T-cell (primary cell): ENCODE data around the gene E2F3. TPM values are rescaled to one million over a fixed set of nuclear protein-coding genes. Genes with fewer than 3 reads are reported as not detected.

Experiments
- ATAC-seq, 4 experiments: fragments of 200-7000 bp in 3 of 4; fragments of 150-1000 bp in 1 of 4; cut with Tn5 transposase; replicated peaks in 1 of 4; 1 replicate in 3 of 4; 2 replicates in 1 of 4; pipeline ENCODE4 v1.10.0; 2021; ENCODE audit warnings: moderate library complexity in 3 of 4, mild to moderate bottlenecking in 2 of 4, moderate number of reproducible peaks in 1 of 4
- CTCF ChIA-PET, 2 donors: fragments of 300-600 bp; sonication (Branson Sonifier 250); formaldehyde crosslinking; loops; one replicate each; lab custom pipeline; 2022; ENCODE audit warnings: antibody characterized with exemption in 2 of 2; lab: Charles Lee
- POLR2A ChIA-PET, 2 donors: fragments of 300-600 bp; sonication (Branson Sonifier 250); formaldehyde crosslinking; loops; one replicate each; lab custom pipeline; 2022; ENCODE audit warnings: antibody characterized with exemption in 2 of 2; lab: Charles Lee
- DNase-seq, 35 experiments: peaks; one replicate each; pipeline versions ENCODE4 v3.0.0 to v3.0.0-alpha.2; 2013 to 2023
- H3K27ac ChIP-seq: one replicate; pipeline ENCODE4 v1.5.1; 2013; ENCODE audit warnings: low read length
- H3K27me3 ChIP-seq, 2 experiments: replicated peaks in 1 of 2; 1 replicate in 1 of 2; 2 replicates in 1 of 2; pipeline versions ENCODE4 v1.6.1 to v1.7.0; 2013; ENCODE audit warnings: low read length in 1 of 2, mixed read lengths in 1 of 2; ENCODE audit not compliant: control insufficient read depth in 2 of 2, insufficient read depth in 2 of 2; ENCODE audit errors: extremely low read depth in 1 of 2
- H3K36me3 ChIP-seq, 2 donors: 1 replicate in 1 of 2; 2 replicates in 1 of 2; pipeline versions ENCODE4 v1.6.1 to v1.7.0; 2013; ENCODE audit warnings: low read length in 1 of 2; ENCODE audit not compliant: control insufficient read depth in 2 of 2, insufficient read depth in 1 of 2; ENCODE audit errors: extremely low read depth in 1 of 2
- H3K4me1 ChIP-seq, 2 experiments: 1 replicate in 1 of 2; 2 replicates in 1 of 2; pipeline versions ENCODE4 v1.6.1 to v1.7.0; 2013; ENCODE audit warnings: low read length in 2 of 2, mixed read lengths in 1 of 2; ENCODE audit not compliant: insufficient read depth in 2 of 2, control insufficient read depth in 1 of 2; ENCODE audit errors: extremely low read depth in 1 of 2
- H3K4me3 ChIP-seq, 2 donors: 1 replicate in 1 of 2; 2 replicates in 1 of 2; pipeline versions ENCODE4 v1.5.1 to v1.7.0; 2013; ENCODE audit warnings: mild to moderate bottlenecking in 2 of 2, low read length in 1 of 2, moderate library complexity in 1 of 2; ENCODE audit not compliant: control insufficient read depth in 1 of 2; ENCODE audit errors: extremely low read depth in 1 of 2
- H3K9me3 ChIP-seq: 2 replicates; pipeline ENCODE4 v1.7.0; 2013
- H3K27ac Mint-ChIP-seq, 2 donors: one replicate each; pipeline ENCODE4 v1.8.0; 2020 to 2021; ENCODE audit warnings: mild to moderate bottlenecking in 2 of 2, mixed read lengths in 2 of 2
- H3K27me3 Mint-ChIP-seq, 2 donors: one replicate each; pipeline ENCODE4 v1.8.0; 2021 to 2022; ENCODE audit warnings: mixed read lengths in 2 of 2
- H3K36me3 Mint-ChIP-seq: one replicate; pipeline ENCODE4 v1.8.0; 2021; ENCODE audit warnings: mixed read lengths
- H3K4me1 Mint-ChIP-seq, 3 donors: one replicate each; pipeline ENCODE4 v1.8.0; 2020 to 2022; ENCODE audit warnings: mixed read lengths in 3 of 3, mild to moderate bottlenecking in 1 of 3
- H3K4me3 Mint-ChIP-seq, 3 donors: one replicate each; pipeline ENCODE4 v1.8.0; 2020 to 2022; ENCODE audit warnings: mild to moderate bottlenecking in 3 of 3, mixed read lengths in 3 of 3, moderate library complexity in 3 of 3
- H3K9me3 Mint-ChIP-seq, 3 donors: one replicate each; pipeline ENCODE4 v1.8.0; 2020 to 2022; ENCODE audit warnings: mixed read lengths in 3 of 3
- WGBS: methylation state at CpG from one replicate; pipeline ENCODE4 v1.1.5; 2013; ENCODE audit warnings: missing lambda C conversion rate; ENCODE audit not compliant: insufficient coverage; 5-methylcytosine and 5-hydroxymethylcytosine counted together
- total RNA-seq, 35 experiments: library from RNA in 6 of 35; stranded (reverse) in 6 of 35; fragments of 120-200 nt in 1 of 35; gene quantifications; one replicate each; pipeline versions ENCODE4 v1.2.1 to v1.2.4 and lab custom pipeline; 2013 to 2026

E2F3 gene
- 10 to 100 TPM in 4 of 5 donors, 1 to 10 TPM in 1; 9.6 to 28.2 (median 23.1) TPM for total RNA-seq
- total RNA-seq (2013): 12.5 TPM
- total RNA-seq (lab: John Stamatoyannopoulos, UW): 10.9 to 102 (median 30.4) reads per million in 29 experiments

DNA sequence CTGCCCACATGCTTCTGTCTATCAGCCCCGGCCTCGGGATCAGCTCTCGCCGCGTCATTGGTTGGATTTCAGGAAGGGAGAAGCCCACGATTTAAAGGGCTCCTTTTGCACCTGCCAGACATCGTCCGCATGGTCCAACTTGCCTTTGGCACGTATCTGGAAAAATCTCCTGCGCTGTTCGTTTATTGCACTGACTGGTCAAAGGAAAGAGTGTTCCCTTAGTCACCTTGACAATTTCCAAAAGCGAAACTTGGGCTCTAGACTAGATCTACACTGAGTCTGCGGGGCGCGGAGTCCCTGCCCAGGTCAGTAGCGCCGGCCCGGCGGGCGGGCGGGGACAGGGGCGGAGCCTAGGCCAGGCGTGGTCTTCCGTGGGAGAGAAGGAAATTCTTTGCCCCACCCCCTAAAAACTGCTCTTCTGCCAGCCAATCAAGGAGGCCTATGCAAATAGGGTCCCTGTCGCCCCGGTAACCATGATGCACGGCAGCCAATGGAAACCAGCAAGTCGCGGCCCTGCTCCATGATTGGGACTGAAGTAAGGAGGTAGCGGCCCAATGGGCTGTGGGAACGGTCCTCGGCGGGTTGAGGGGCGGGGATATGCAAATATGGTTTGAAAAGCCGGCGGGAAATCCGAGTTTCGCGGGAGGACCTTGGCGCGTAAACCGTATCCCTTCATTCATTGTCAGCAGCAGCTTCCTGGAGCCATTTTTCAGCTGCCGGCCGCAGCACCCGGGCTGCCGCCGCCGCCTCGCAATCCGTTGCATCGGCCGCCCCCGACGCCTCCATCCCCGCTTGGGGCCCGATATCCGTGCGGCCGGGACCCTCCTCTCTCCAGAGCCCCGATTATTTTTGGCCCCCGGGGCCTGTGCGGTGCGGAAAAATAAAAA is at the start of gene E2F3:
Gene E2F3 (plus strand): TSS at position 675 of the 887 bp plus-strand sequence. CDS start 354 bp downstream, outside the sequence.
- Histone ChIP-seq H3K27ac (peak within 1 kb of the TSS; percentile 21), H3K27me3 (no peaks in the 10 kb centered on the region), H3K9me3 (no peaks in the 10 kb centered on the region), H3K36me3 (peaks cover 0 to 2% of the 10 kb centered on the region in 2 donors), H3K4me1 (peaks cover 19 to 26% of the 10 kb centered on the region in 2 experiments), H3K4me3 (peak within 1 kb of the TSS; percentile 67 to 92)
- Mint-ChIP-seq H3K27me3 (no peaks in the 10 kb centered on the region), H3K4me1 (peaks cover 34 to 37% (median 35%) of the 10 kb centered on the region in 3 donors), H3K36me3 (peaks cover 3% of the 10 kb centered on the region), H3K27ac (peak within 1 kb of the TSS; percentile 81 to 84), H3K4me3 (peak within 1 kb of the TSS; percentile 96 to 100 (median 98)), H3K9me3 (no peaks in the 10 kb centered on the region)
- peak; percentile 84 to 87 (median 86) for ATAC-seq
- peak; percentile 96 to 100 (median 99) for DNase-seq
- ChIA-PET POLR2A (interaction anchor here in 1 of 2 donors (0.6 to 1.6 kb wide), 2 partner anchors 82 to 132 kb away, joined by 8 to 12 read pairs; no protein-coding TSS in a partner anchor), CTCF (interaction anchor here (1.5 to 2.5 kb wide), 2 partner anchors 82 to 109 kb away, joined by 3 to 7 read pairs; no protein-coding TSS in a partner anchor)
- under 1% methylated on average over 33 of the region's 63 CpGs for WGBS

GRCh38 chr6:20352346-20352745 is 49.3 kb upstream of the E2F3 start:
- Mint-ChIP-seq H3K36me3 (peaks cover 8% of the 10 kb centered on the region), H3K27me3 (no peaks in the 10 kb centered on the region), H3K4me3 (no peak overlapping the region), H3K4me1 (peaks cover 0 to 6% (median 3%) of the 10 kb centered on the region in 3 donors), H3K9me3 (peaks cover 0 to 10% (median 3%) of the 10 kb centered on the region in 3 donors), H3K27ac (no peak overlapping the region)
- ChIA-PET POLR2A (no interaction called here), CTCF (interaction anchor here in 1 of 2 donors (0.7 kb wide), 1 partner anchor 21 kb away, joined by 6 read pairs; no protein-coding TSS in a partner anchor)
- Histone ChIP-seq H3K9me3 (no peaks in the 10 kb centered on the region), H3K36me3 (no peaks in the 10 kb centered on the region), H3K4me1 (no peaks in the 10 kb centered on the region), H3K27ac (no peak overlapping the region), H3K4me3 (no peak overlapping the region), H3K27me3 (no peaks in the 10 kb centered on the region)
- WGBS: no CpG with 5 or more reads among the region's 4 CpGs
- DNase-seq: no peak
- no peak for ATAC-seq

DNA sequence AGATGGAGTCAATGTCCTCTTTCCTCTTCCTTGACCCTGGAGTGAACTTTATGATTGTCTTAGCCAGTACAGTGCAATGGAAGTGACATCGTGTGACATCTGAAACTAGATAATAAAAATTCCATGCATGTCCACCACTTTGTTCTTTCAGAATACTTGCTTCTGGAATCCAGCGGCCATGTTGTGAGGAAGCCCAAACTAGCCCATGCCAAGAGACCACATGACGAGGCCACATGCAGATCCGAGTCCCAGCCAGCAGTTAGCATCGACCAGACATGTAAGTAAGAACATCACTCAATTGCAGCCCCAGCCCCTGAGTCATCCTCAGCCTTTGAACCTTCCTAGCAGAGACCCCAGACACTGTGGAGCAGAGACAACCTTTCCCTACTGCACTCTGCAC is 48.5 kb upstream of the E2F3 start:
- no peak for DNase-seq
- ChIA-PET POLR2A (no interaction called here), CTCF (interaction anchor here in 1 of 2 donors (0.7 kb wide), 1 partner anchor 22 kb away, joined by 6 read pairs; no protein-coding TSS in a partner anchor)
- H3K4me1 ChIP-seq: no peaks in the 10 kb centered on the region
- H3K27ac ChIP-seq: no peak overlapping the region
- peaks cover 0 to 10% (median 3%) of the 10 kb centered on the region in 3 donors for H3K9me3 Mint-ChIP-seq
- no peak overlapping the region for H3K4me3 ChIP-seq
- no peak overlapping the region for H3K4me3 Mint-ChIP-seq
- H3K4me1 Mint-ChIP-seq: peaks cover 0 to 6% (median 3%) of the 10 kb centered on the region in 3 donors
- H3K27me3 ChIP-seq: no peaks in the 10 kb centered on the region
- no peak overlapping the region for H3K27ac Mint-ChIP-seq
- ATAC-seq: no peak
- no peaks in the 10 kb centered on the region for H3K36me3 ChIP-seq
- no peaks in the 10 kb centered on the region for H3K9me3 ChIP-seq
- no peaks in the 10 kb centered on the region for H3K27me3 Mint-ChIP-seq
- 93% methylated on average over 4 of the region's 5 CpGs for WGBS
- peaks cover 8% of the 10 kb centered on the region for H3K36me3 Mint-ChIP-seq

DNA sequence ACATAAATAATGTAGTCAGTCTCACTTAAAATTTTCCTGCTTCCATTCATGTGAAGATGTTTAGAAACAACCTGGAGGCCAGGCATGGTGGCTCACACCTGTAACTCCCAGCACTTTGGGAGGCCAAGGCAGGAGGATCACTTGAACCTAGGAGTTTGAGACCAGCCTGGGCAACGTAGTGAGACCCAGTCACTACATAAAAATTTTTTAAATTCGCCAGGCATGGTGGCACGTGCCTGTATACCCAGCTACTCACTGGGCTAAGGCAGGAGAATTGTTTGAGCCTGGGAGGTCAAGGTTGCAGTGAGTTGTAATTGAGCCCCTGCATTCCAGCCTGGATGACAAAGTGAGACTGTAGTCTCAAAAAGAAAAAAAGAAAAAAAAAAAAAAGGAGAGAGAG is 47.3 kb upstream of the E2F3 start:
- H3K27me3 ChIP-seq: no peaks in the 10 kb centered on the region
- H3K4me1 Mint-ChIP-seq: peaks cover 0 to 6% (median 3%) of the 10 kb centered on the region in 3 donors
- POLR2A ChIA-PET: no interaction called here
- no peaks in the 10 kb centered on the region for H3K36me3 ChIP-seq
- peaks cover 0 to 10% (median 3%) of the 10 kb centered on the region in 3 donors for H3K9me3 Mint-ChIP-seq
- H3K27me3 Mint-ChIP-seq: no peaks in the 10 kb centered on the region
- no peak overlapping the region for H3K27ac ChIP-seq
- WGBS: no CpG with 5 or more reads among the region's 3 CpGs
- ATAC-seq: no peak
- H3K27ac Mint-ChIP-seq: no peak overlapping the region
- peaks cover 8% of the 10 kb centered on the region for H3K36me3 Mint-ChIP-seq
- no peaks in the 10 kb centered on the region for H3K4me1 ChIP-seq
- H3K4me3 Mint-ChIP-seq: no peak overlapping the region
- CTCF ChIA-PET: no interaction called here
- no peak for DNase-seq
- H3K9me3 ChIP-seq: no peaks in the 10 kb centered on the region
- H3K4me3 ChIP-seq: no peak overlapping the region

GRCh38 chr6:20360471-20361119 is 41.1 kb upstream of the E2F3 start:
- WGBS: 60% methylated on average over 1 of the region's 6 CpGs
- H3K9me3 ChIP-seq: no peaks in the 10 kb centered on the region
- Mint-ChIP-seq H3K36me3 (peaks cover 3% of the 10 kb centered on the region), H3K4me3 (no peak overlapping the region), H3K27ac (no peak overlapping the region), H3K9me3 (peaks cover 0 to 4% (median 3%) of the 10 kb centered on the region in 3 donors), H3K27me3 (no peaks in the 10 kb centered on the region), H3K4me1 (peaks cover 15 to 20% (median 15%) of the 10 kb centered on the region in 3 donors)
- CTCF ChIA-PET: no interaction called here
- POLR2A ChIA-PET: no interaction called here
- H3K4me3 ChIP-seq: no peak overlapping the region
- no peaks in the 10 kb centered on the region for H3K27me3 ChIP-seq
- H3K27ac ChIP-seq: no peak overlapping the region
- DNase-seq (no peak), ATAC-seq (no peak)
- H3K36me3 ChIP-seq: no peaks in the 10 kb centered on the region
- peaks cover 4 to 7% of the 10 kb centered on the region in 2 experiments for H3K4me1 ChIP-seq

GRCh38 chr6:20362623-20363022 is 39.1 kb upstream of the E2F3 start:
- H3K9me3 Mint-ChIP-seq: peaks cover 0 to 4% (median 3%) of the 10 kb centered on the region in 3 donors
- peak overlapping the region; percentile 67 to 71 for H3K27ac Mint-ChIP-seq
- Histone ChIP-seq H3K36me3 (no peaks in the 10 kb centered on the region), H3K4me3 (no peak overlapping the region), H3K27me3 (no peaks in the 10 kb centered on the region), H3K9me3 (no peaks in the 10 kb centered on the region), H3K27ac (no peak overlapping the region), H3K4me1 (peaks cover 22 to 27% of the 10 kb centered on the region in 2 experiments)
- H3K36me3 Mint-ChIP-seq: no peaks in the 10 kb centered on the region
- ChIA-PET POLR2A (no interaction called here), CTCF (interaction anchor here in 1 of 2 donors (0.5 kb wide), 1 partner anchor 13 kb away, joined by 3 read pairs; no protein-coding TSS in a partner anchor)
- no peaks in the 10 kb centered on the region for H3K27me3 Mint-ChIP-seq
- no peak overlapping the region for H3K4me3 Mint-ChIP-seq
- ATAC-seq (no peak), DNase-seq (no peak)
- no CpG with 5 or more reads among the region's 1 CpG for WGBS
- H3K4me1 Mint-ChIP-seq: peaks cover 29 to 41% (median 35%) of the 10 kb centered on the region in 3 donors
